Measurements from ENCODE around the gene PGBD4.

PGBD4 gene

DNA sequence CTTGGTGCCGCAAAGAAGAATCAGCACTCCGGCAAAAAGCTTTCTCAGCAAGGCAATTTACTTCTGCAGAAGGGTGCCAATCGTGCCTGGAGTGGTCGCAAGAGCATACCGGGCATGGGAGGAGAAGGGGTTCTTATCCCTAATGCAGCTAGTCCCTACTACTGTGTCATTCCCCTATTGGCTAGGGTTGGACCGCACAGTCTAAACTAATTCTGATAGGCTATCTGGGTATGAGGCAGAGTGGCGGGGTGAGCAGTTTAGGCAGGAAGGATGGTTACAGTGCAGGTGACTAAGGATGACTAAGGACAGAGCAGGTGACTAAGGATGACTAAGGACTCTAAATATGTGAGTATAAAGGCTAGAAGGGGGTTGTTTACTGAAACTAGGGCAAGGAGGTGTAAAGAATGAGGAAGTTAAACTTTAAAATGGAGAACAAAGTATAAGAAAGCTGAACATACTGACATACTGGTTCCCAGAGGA is 52.9 kb downstream of the PGBD4 start:
- H3K36me3 ChIP-seq = peaks cover 46% of the 10 kb centered on the region
- TF ChIP-seq, protein P1, sequence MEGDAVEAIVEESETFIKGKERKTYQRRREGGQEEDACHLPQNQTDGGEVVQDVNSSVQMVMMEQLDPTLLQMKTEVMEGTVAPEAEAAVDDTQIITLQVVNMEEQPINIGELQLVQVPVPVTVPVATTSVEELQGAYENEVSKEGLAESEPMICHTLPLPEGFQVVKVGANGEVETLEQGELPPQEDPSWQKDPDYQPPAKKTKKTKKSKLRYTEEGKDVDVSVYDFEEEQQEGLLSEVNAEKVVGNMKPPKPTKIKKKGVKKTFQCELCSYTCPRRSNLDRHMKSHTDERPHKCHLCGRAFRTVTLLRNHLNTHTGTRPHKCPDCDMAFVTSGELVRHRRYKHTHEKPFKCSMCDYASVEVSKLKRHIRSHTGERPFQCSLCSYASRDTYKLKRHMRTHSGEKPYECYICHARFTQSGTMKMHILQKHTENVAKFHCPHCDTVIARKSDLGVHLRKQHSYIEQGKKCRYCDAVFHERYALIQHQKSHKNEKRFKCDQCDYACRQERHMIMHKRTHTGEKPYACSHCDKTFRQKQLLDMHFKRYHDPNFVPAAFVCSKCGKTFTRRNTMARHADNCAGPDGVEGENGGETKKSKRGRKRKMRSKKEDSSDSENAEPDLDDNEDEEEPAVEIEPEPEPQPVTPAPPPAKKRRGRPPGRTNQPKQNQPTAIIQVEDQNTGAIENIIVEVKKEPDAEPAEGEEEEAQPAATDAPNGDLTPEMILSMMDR (IDR thresholded peaks at IDR 0.05; ENCODE audit: low read depth, low read length) = no peak
- no peak for DNase-seq
- no peak overlapping the region for H3K27ac ChIP-seq
- no peaks in the 10 kb centered on the region for H3K27me3 ChIP-seq (ENCODE audit: insufficient read depth, low read depth, severe bottlenecking)
- no peaks in the 10 kb centered on the region for H3K9me3 ChIP-seq (ENCODE audit: severe bottlenecking)
- no peak overlapping the region for H3K4me3 ChIP-seq (ENCODE audit: low read depth, low read length)

DNA sequence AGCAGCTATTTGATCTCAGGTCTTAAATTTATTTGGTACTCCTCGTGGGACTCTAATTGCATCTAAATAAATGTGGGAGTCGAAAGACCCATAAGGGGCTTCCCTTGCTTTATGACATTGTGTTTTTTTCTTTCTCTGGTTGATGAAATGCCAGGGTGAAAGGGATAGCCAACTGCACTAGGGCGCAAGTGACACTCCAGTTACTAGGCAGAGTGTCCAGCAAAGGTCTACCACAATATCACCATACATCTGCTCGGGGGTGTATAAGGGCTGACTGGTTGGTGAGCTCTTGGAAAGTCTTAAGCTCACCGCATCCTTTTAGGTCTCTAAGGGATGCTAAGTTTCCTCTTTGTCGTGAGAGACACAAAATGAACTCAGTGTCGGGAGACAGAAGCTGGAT is 54.0 kb downstream of the PGBD4 start:
- Histone ChIP-seq H3K27ac (no peak overlapping the region), H3K27me3 (ENCODE audit: insufficient read depth, low read depth, severe bottlenecking) (no peaks in the 10 kb centered on the region), H3K36me3 (peaks cover 44% of the 10 kb centered on the region), H3K9me3 (ENCODE audit: severe bottlenecking) (no peaks in the 10 kb centered on the region), H3K4me3 (ENCODE audit: low read depth, low read length) (no peak overlapping the region)
- TF ChIP-seq, protein P1 (IDR thresholded peaks at IDR 0.05; ENCODE audit: low read depth, low read length) = no peak
- DNase-seq = no peak

All from WERI-Rb-1 (cell line).